ENCODE results near the gene HOXC13.

Gene HOXC13

DNA sequence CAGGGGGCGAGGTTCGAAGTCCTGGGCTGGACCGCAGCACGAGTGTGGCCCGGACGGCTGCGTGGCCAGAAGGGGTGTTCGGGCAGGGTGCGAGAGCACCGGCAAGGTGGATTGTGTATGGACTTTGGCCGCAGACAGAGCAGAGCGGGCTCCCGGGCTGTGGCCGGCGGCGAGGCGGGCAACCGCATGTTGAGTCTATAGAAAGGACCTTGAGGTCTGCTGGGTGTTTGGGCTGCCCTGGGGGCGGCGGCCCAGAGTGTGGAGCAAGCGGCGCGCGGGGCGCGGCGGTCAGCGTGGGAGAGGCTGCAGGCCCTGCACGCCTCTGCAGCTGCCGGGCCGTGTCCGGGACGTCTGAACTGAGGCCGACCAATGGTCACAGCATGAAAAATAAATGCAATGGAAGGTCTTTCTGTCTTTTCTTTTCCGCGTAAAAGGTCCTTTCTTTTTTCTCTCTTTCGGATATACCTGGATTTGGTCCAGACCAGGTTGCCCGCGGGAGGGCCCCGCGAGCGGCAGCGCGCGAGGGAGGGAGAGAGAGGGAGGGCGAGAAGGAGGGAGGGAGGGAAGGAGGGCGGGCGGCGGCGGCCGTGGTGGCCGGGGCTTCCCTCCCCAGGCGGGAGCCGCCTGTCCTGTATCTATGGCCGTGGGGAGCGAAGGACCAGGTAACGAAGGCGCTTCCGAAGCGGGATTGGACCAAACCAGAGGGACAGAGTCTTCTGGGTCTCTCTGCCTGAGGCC, 55.8 kb downstream of the HOXC13 start (continued):
- TF ChIP-seq, protein P1, sequence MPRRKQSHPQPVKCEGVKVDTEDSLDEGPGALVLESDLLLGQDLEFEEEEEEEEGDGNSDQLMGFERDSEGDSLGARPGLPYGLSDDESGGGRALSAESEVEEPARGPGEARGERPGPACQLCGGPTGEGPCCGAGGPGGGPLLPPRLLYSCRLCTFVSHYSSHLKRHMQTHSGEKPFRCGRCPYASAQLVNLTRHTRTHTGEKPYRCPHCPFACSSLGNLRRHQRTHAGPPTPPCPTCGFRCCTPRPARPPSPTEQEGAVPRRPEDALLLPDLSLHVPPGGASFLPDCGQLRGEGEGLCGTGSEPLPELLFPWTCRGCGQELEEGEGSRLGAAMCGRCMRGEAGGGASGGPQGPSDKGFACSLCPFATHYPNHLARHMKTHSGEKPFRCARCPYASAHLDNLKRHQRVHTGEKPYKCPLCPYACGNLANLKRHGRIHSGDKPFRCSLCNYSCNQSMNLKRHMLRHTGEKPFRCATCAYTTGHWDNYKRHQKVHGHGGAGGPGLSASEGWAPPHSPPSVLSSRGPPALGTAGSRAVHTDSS (tag by site-specific recombination; IDR thresholded peaks at IDR 0.05) = no peak
- TF ChIP-seq GLIS2 (tag by site-specific recombination; IDR thresholded peaks at IDR 0.05) = 0 out of 2 replicates have a peak, but pooled peaks have one; percentile 28
- TF ChIP-seq, protein P2, sequence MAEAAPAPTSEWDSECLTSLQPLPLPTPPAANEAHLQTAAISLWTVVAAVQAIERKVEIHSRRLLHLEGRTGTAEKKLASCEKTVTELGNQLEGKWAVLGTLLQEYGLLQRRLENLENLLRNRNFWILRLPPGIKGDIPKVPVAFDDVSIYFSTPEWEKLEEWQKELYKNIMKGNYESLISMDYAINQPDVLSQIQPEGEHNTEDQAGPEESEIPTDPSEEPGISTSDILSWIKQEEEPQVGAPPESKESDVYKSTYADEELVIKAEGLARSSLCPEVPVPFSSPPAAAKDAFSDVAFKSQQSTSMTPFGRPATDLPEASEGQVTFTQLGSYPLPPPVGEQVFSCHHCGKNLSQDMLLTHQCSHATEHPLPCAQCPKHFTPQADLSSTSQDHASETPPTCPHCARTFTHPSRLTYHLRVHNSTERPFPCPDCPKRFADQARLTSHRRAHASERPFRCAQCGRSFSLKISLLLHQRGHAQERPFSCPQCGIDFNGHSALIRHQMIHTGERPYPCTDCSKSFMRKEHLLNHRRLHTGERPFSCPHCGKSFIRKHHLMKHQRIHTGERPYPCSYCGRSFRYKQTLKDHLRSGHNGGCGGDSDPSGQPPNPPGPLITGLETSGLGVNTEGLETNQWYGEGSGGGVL (tag by site-specific recombination; IDR thresholded peaks at IDR 0.05) = peak; percentile 82
- no peak for TF ChIP-seq ZNF48 (tag by site-specific recombination; IDR thresholded peaks at IDR 0.05)
- TF ChIP-seq, protein P3, sequence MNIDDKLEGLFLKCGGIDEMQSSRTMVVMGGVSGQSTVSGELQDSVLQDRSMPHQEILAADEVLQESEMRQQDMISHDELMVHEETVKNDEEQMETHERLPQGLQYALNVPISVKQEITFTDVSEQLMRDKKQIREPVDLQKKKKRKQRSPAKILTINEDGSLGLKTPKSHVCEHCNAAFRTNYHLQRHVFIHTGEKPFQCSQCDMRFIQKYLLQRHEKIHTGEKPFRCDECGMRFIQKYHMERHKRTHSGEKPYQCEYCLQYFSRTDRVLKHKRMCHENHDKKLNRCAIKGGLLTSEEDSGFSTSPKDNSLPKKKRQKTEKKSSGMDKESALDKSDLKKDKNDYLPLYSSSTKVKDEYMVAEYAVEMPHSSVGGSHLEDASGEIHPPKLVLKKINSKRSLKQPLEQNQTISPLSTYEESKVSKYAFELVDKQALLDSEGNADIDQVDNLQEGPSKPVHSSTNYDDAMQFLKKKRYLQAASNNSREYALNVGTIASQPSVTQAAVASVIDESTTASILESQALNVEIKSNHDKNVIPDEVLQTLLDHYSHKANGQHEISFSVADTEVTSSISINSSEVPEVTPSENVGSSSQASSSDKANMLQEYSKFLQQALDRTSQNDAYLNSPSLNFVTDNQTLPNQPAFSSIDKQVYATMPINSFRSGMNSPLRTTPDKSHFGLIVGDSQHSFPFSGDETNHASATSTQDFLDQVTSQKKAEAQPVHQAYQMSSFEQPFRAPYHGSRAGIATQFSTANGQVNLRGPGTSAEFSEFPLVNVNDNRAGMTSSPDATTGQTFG (tag by site-specific recombination; IDR thresholded peaks at IDR 0.05; ENCODE audit: borderline replicate concordance) = no peak
- no peak for TF ChIP-seq ZNF549 (tag by site-specific recombination; IDR thresholded peaks at IDR 0.05)
- TF ChIP-seq, protein P4, sequence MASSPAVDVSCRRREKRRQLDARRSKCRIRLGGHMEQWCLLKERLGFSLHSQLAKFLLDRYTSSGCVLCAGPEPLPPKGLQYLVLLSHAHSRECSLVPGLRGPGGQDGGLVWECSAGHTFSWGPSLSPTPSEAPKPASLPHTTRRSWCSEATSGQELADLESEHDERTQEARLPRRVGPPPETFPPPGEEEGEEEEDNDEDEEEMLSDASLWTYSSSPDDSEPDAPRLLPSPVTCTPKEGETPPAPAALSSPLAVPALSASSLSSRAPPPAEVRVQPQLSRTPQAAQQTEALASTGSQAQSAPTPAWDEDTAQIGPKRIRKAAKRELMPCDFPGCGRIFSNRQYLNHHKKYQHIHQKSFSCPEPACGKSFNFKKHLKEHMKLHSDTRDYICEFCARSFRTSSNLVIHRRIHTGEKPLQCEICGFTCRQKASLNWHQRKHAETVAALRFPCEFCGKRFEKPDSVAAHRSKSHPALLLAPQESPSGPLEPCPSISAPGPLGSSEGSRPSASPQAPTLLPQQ (tag by site-specific recombination; IDR thresholded peaks at IDR 0.05) = no peak
- peak; percentile 20; the same call in 1 of the 2 replicates for TF ChIP-seq OVOL3 (tag by site-specific recombination; IDR thresholded peaks at IDR 0.05)
- TF ChIP-seq EGR2 (tag by site-specific recombination; IDR thresholded peaks at IDR 0.05; ENCODE audit: low read depth) = peak; percentile 49
- no peak for TF ChIP-seq ZIC2 (tag by site-specific recombination; IDR thresholded peaks at IDR 0.05)
- TF ChIP-seq ZNF366 (tag by site-specific recombination; conservative IDR thresholded peaks at IDR 0.05) = peak; percentile 64
- TF ChIP-seq GLIS1 (tag by site-specific recombination; IDR thresholded peaks at IDR 0.05) = 0 out of 2 replicates have a peak, but pooled peaks have one; percentile 19
- TF ChIP-seq, protein P5, sequence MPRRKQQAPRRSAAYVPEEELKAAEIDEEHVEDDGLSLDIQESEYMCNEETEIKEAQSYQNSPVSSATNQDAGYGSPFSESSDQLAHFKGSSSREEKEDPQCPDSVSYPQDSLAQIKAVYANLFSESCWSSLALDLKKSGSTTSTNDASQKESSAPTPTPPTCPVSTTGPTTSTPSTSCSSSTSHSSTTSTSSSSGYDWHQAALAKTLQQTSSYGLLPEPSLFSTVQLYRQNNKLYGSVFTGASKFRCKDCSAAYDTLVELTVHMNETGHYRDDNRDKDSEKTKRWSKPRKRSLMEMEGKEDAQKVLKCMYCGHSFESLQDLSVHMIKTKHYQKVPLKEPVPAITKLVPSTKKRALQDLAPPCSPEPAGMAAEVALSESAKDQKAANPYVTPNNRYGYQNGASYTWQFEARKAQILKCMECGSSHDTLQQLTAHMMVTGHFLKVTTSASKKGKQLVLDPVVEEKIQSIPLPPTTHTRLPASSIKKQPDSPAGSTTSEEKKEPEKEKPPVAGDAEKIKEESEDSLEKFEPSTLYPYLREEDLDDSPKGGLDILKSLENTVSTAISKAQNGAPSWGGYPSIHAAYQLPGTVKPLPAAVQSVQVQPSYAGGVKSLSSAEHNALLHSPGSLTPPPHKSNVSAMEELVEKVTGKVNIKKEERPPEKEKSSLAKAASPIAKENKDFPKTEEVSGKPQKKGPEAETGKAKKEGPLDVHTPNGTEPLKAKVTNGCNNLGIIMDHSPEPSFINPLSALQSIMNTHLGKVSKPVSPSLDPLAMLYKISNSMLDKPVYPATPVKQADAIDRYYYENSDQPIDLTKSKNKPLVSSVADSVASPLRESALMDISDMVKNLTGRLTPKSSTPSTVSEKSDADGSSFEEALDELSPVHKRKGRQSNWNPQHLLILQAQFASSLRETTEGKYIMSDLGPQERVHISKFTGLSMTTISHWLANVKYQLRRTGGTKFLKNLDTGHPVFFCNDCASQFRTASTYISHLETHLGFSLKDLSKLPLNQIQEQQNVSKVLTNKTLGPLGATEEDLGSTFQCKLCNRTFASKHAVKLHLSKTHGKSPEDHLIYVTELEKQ (tag by site-specific recombination; IDR thresholded peaks at IDR 0.05; ENCODE audit: borderline replicate concordance) = no peak
- TF ChIP-seq, protein P6, sequence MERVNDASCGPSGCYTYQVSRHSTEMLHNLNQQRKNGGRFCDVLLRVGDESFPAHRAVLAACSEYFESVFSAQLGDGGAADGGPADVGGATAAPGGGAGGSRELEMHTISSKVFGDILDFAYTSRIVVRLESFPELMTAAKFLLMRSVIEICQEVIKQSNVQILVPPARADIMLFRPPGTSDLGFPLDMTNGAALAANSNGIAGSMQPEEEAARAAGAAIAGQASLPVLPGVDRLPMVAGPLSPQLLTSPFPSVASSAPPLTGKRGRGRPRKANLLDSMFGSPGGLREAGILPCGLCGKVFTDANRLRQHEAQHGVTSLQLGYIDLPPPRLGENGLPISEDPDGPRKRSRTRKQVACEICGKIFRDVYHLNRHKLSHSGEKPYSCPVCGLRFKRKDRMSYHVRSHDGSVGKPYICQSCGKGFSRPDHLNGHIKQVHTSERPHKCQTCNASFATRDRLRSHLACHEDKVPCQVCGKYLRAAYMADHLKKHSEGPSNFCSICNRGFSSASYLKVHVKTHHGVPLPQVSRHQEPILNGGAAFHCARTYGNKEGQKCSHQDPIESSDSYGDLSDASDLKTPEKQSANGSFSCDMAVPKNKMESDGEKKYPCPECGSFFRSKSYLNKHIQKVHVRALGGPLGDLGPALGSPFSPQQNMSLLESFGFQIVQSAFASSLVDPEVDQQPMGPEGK (tag by site-specific recombination; IDR thresholded peaks at IDR 0.05) = peak; percentile 66
- no peak for TF ChIP-seq ZNF157 (tag by site-specific recombination; IDR thresholded peaks at IDR 0.05)

Measured in HEK293 (cell line).